Osteoblast (primary cell): Measurements from ENCODE around the gene NELFB. TPM values are rescaled to one million over a fixed set of nuclear protein-coding genes. Genes with fewer than 3 reads are reported as not detected.

Experiments used
- DNase-seq: peaks from one replicate; pipeline ENCODE4 v3.0.0; 2011; ENCODE audit warnings: low spot score, mixed read lengths; ENCODE audit not compliant: insufficient read length; ENCODE audit errors: missing footprints
- H2AFZ ChIP-seq: 2 replicates; pipeline ENCODE4 v1.6.0; 2011; ENCODE audit warnings: mild to moderate bottlenecking, low read length
- H3K27ac ChIP-seq: 2 replicates; pipeline ENCODE4 v1.5.1; 2011; ENCODE audit warnings: mild to moderate bottlenecking, low read depth, low read length, moderate library complexity
- H3K27me3 ChIP-seq: 2 replicates; pipeline ENCODE4 v1.6.0; 2012; ENCODE audit warnings: mild to moderate bottlenecking, control low read depth, inconsistent platforms, low read length, moderate library complexity; ENCODE audit not compliant: insufficient read depth
- H3K36me3 ChIP-seq: 2 replicates; pipeline ENCODE4 v1.5.1; 2011; ENCODE audit warnings: mild to moderate bottlenecking, low read length, control low read depth, moderate library complexity; ENCODE audit not compliant: insufficient read depth
- H3K4me1 ChIP-seq: 2 replicates; pipeline ENCODE4 v1.5.1; 2011; ENCODE audit warnings: mild to moderate bottlenecking, low read length, control low read depth, moderate library complexity; ENCODE audit not compliant: insufficient read depth
- H3K4me2 ChIP-seq: 2 replicates; pipeline ENCODE4 v1.6.0; 2011; ENCODE audit warnings: mild to moderate bottlenecking, low read length; ENCODE audit not compliant: insufficient read depth
- H3K4me3 ChIP-seq: fragments of 200-600 bp; sonication (generic); 3 replicates; pipeline ENCODE4 v1.5.1; 2012; ENCODE audit warnings: mild to moderate bottlenecking, low read length, inconsistent platforms; ENCODE audit not compliant: insufficient read depth
- H3K79me2 ChIP-seq: 2 replicates; pipeline ENCODE4 v1.6.0; 2012; ENCODE audit warnings: mild to moderate bottlenecking, low read length, control low read depth, inconsistent platforms; ENCODE audit not compliant: insufficient read depth
- H3K9me3 ChIP-seq: 2 replicates; pipeline ENCODE4 v1.5.1; 2011; ENCODE audit warnings: low read depth, low read length, control low read depth
- H4K20me1 ChIP-seq: 2 replicates; pipeline ENCODE4 v1.6.0; 2012; ENCODE audit warnings: mild to moderate bottlenecking, low read length, control low read depth; ENCODE audit not compliant: insufficient read depth
- CTCF ChIP-seq: IDR thresholded peaks from 2 replicates; pipeline ENCODE4 v1.5.1; 2011; ENCODE audit warnings: mild to moderate bottlenecking, low read depth, low read length, moderate library complexity; ENCODE audit errors: extremely low read depth
- total RNA-seq: library from RNA; depleted of rRNA; stranded (reverse); fragments of >200 nt; gene quantifications from 2 replicates; pipeline ENCODE4 v1.2.3, GENCODE V29; 2012

The NELFB gene
- total RNA-seq, 1 donor = 47.4 TPM

- DNase-seq = no peak
- no peak overlapping the region for H3K27ac ChIP-seq
- no peak for TF ChIP-seq CTCF
Observed at GRCh38 chr9:137228968-137229896, 25.9 kb upstream of the NELFB start.

GRCh38 chr9:137229903-137230704 is 25.0 kb upstream of the NELFB start:
- Histone ChIP-seq H3K4me1 (no peaks in the 10 kb centered on the region), H3K36me3 (no peaks in the 10 kb centered on the region), H3K27ac (no peak overlapping the region), H3K9me3 (no peaks in the 10 kb centered on the region), H3K27me3 (no peaks in the 10 kb centered on the region), H4K20me1 (no peaks in the 10 kb centered on the region), H3K4me3 (no peak overlapping the region), H3K4me2 (no peak overlapping the region), H2AFZ (no peak overlapping the region), H3K79me2 (no peaks in the 10 kb centered on the region)
- DNase-seq = no peak
- TF ChIP-seq CTCF = no peak

More at GRCh38 chr9:137228968-137229896, 25.9 kb upstream of the NELFB start:
- no peak overlapping the region for H3K4me2 ChIP-seq
- H3K9me3 ChIP-seq = no peaks in the 10 kb centered on the region
- H4K20me1 ChIP-seq = no peaks in the 10 kb centered on the region
- H3K27me3 ChIP-seq = no peaks in the 10 kb centered on the region
- no peak overlapping the region for H3K4me3 ChIP-seq
- no peak overlapping the region for H2AFZ ChIP-seq
- no peaks in the 10 kb centered on the region for H3K79me2 ChIP-seq
- H3K4me1 ChIP-seq = peaks cover under 1% of the 10 kb centered on the region
- no peaks in the 10 kb centered on the region for H3K36me3 ChIP-seq

DNA sequence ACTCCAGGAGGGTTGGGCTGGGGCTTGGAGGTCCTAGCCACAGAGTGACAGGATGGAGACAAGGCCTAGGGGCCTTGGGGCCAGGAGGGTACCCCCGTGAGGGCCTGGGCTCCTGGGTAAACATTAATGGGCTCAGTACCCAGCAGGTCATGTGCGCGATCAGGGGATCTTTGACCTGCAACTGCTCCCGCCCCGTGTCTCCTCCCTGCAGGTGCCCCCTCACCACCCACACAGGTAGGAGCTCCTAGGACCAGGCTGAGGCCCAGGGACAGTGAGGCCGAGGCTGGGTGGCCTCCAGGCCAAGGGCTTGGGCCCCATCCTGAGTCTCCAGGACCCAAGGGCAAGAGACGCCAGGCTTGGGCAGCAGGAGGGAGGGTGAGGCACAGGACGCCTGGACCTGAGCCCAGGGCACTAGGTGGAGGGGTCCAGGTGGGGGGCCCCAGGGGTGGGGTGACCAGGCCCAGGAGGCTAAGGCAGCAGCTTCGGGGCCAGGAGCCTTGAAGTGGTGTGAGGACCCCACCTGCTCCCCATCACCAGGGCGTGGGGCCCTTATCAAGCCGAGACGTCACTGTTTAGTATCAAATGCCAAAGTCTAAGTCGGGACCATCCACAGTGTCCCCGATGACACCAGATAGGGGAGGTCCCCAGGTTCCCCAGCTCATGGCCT is 24.3 kb upstream of the NELFB start, which contains the start of gene SLC34A3:
TSS of gene SLC34A3 (plus strand) at position 197 of the 667 bp plus-strand sequence. CDS start 802 bp downstream, outside the sequence.
- Histone ChIP-seq H3K36me3 (no peaks in the 10 kb centered on the region), H3K4me1 (no peaks in the 10 kb centered on the region), H4K20me1 (peaks cover under 1% of the 10 kb centered on the region), H3K27ac (no peak within 1 kb of the TSS), H3K4me2 (no peak within 1 kb of the TSS), H3K4me3 (no peak within 1 kb of the TSS), H2AFZ (no peak within 1 kb of the TSS), H3K27me3 (no peaks in the 10 kb centered on the region), H3K9me3 (no peaks in the 10 kb centered on the region), H3K79me2 (no peaks in the 10 kb centered on the region)
- DNase-seq = no peak
- no peak for TF ChIP-seq CTCF
